HL-60 (cell line): ENCODE measurements around the gene BEND5.

ENCODE experiments used
- DNase-seq, 2 experiments: peaks; one replicate each; pipeline ENCODE4 v3.0.0-alpha.2; 2010 to 2020; ENCODE audit warnings: low read depth in 1 of 2, low spot score in 1 of 2
- H3K27ac ChIP-seq: fragments of 250-450 bp; sonication (Bioruptor Pico); replicated peaks from 2 replicates; pipeline ENCODE4 v1.5.1; 2020; ENCODE audit warnings: mild to moderate bottlenecking, moderate library complexity
- H3K27me3 ChIP-seq: fragments of 250-450 bp; sonication (Bioruptor Pico); 2 replicates; pipeline ENCODE4 v1.5.1; 2021; ENCODE audit warnings: mild to moderate bottlenecking, moderate library complexity; ENCODE audit not compliant: insufficient read depth, poor library complexity, severe bottlenecking
- H3K4me3 ChIP-seq: replicated peaks from 2 replicates; pipeline ENCODE4 v1.5.1; 2011; ENCODE audit warnings: mild to moderate bottlenecking, control low read depth, low read length; ENCODE audit not compliant: insufficient read depth
- GABPA ChIP-seq: IDR thresholded peaks from 2 replicates; pipeline ENCODE4 v1.6.1; 2012; ENCODE audit warnings: low read depth
- POLR2AphosphoS5 ChIP-seq: IDR thresholded peaks from 2 replicates; pipeline ENCODE4 v1.6.1; 2012; ENCODE audit warnings: low read depth
- SPI1 ChIP-seq: IDR thresholded peaks from 2 replicates; pipeline ENCODE4 v1.6.1; 2012; ENCODE audit warnings: low read depth, mild to moderate bottlenecking, borderline replicate concordance
- TF ChIP-seq, protein P1 (sequence below): IDR thresholded peaks from 2 replicates; pipeline ENCODE4 v1.6.1; 2012; ENCODE audit warnings: low read depth; ENCODE audit not compliant: insufficient replicate concordance
- TF ChIP-seq, protein P2 (sequence below): IDR thresholded peaks from one replicate; pipeline ENCODE4 v1.5.1; 2011; ENCODE audit warnings: low read length, control low read depth, inconsistent platforms; ENCODE audit not compliant: insufficient read depth

Gene BEND5

DNA sequence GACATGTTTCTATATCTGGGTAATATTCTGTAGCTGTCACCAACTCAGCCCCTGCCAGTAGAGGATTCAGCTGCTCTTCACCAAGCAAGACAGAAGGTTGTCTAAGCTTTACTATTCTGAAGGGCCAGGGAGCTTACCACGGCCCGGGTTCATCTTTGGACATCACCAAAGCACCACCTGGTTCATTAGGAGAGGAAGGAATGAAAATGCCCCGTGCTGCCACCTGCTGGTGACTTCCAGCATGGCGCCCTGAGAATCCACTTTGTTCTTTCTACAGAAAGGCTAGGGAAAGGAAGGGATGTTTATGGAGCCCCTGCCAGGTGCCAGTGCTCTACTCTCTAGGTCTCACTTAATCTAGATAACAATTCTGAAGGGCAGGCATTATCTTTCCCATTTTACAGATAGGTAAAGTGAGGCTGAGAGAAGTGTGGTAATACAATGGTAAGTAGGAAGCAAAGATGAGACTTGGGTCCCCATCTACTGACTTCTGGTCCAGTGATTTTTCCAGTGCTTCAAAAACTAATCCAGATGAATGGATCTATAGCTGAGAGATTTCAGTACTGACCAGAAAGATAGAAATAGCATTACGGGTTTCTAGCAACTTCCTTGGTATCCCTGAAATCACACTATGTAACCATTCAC is 79.5 kb downstream of the BEND5 start:
- peak in 1 of 2 experiments; percentile 30 for DNase-seq
- TF ChIP-seq POLR2AphosphoS5 (no peak), GABPA (no peak), SPI1 (peak; percentile 6; the same call in 1 of the 2 replicates)
- TF ChIP-seq, protein P1, sequence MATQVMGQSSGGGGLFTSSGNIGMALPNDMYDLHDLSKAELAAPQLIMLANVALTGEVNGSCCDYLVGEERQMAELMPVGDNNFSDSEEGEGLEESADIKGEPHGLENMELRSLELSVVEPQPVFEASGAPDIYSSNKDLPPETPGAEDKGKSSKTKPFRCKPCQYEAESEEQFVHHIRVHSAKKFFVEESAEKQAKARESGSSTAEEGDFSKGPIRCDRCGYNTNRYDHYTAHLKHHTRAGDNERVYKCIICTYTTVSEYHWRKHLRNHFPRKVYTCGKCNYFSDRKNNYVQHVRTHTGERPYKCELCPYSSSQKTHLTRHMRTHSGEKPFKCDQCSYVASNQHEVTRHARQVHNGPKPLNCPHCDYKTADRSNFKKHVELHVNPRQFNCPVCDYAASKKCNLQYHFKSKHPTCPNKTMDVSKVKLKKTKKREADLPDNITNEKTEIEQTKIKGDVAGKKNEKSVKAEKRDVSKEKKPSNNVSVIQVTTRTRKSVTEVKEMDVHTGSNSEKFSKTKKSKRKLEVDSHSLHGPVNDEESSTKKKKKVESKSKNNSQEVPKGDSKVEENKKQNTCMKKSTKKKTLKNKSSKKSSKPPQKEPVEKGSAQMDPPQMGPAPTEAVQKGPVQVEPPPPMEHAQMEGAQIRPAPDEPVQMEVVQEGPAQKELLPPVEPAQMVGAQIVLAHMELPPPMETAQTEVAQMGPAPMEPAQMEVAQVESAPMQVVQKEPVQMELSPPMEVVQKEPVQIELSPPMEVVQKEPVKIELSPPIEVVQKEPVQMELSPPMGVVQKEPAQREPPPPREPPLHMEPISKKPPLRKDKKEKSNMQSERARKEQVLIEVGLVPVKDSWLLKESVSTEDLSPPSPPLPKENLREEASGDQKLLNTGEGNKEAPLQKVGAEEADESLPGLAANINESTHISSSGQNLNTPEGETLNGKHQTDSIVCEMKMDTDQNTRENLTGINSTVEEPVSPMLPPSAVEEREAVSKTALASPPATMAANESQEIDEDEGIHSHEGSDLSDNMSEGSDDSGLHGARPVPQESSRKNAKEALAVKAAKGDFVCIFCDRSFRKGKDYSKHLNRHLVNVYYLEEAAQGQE: no peak
- TF ChIP-seq, protein P2, sequence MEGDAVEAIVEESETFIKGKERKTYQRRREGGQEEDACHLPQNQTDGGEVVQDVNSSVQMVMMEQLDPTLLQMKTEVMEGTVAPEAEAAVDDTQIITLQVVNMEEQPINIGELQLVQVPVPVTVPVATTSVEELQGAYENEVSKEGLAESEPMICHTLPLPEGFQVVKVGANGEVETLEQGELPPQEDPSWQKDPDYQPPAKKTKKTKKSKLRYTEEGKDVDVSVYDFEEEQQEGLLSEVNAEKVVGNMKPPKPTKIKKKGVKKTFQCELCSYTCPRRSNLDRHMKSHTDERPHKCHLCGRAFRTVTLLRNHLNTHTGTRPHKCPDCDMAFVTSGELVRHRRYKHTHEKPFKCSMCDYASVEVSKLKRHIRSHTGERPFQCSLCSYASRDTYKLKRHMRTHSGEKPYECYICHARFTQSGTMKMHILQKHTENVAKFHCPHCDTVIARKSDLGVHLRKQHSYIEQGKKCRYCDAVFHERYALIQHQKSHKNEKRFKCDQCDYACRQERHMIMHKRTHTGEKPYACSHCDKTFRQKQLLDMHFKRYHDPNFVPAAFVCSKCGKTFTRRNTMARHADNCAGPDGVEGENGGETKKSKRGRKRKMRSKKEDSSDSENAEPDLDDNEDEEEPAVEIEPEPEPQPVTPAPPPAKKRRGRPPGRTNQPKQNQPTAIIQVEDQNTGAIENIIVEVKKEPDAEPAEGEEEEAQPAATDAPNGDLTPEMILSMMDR: peak; percentile 94
- no peaks in the 10 kb centered on the region for H3K27me3 ChIP-seq
- H3K27ac ChIP-seq: no peak overlapping the region
- H3K4me3 ChIP-seq: no peak overlapping the region

DNA sequence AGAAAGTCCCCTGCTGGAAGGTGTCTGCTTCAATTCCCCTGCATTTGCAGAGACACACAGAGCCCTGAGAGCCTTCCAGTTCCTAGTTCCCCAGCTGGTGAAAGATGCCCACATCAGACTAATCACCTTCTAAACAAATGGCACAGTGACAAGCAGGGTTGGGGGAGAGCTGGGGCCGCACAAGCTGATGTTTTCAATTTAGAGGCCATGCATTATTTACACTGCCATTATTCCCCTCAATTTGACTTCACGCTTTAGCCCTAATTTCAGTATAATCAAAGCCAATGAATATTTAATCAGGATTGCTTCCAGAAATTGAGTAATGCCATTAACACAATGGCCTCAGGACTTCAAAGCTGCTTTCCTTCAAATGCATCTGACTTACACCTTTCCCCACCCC is 81.5 kb downstream of the BEND5 start:
- TF ChIP-seq POLR2AphosphoS5 (no peak), SPI1 (no peak)
- no peak for DNase-seq
- Histone ChIP-seq H3K4me3 (no peak overlapping the region), H3K27me3 (no peaks in the 10 kb centered on the region), H3K27ac (no peak overlapping the region)

DNA sequence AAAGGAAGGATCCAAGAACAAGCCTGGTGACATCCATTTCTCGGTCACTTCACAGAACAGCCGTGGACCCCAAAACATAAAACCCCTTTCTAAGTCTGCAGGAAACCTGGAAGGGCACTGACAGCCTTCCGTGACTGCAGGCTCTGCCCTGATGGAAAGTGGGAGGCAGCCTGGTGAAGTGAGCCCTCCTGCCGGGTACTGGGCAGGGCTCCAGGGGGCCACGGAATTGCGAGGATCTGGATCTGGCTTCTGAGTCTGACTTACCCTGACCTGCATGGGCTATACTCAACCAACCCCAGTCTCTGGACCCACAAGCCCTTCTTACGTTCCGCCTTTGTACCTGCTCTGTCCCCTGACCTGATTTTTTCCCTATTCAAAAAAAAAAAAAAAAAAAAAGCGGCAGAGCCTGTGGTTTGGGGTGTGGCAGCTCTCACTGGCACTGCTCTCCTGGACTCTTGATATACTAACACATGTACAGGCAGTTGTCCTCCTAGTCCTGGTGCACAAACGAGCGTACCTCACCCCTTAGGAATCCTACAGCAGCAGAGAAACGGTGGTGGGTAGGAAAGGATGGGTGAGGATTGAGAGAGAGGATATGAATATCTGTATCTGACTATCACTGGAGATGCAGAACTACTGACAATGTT is 82.9 kb downstream of the BEND5 start:
- DNase-seq: no peak
- no peak for TF ChIP-seq GABPA
- no peak for TF ChIP-seq SPI1
- TF ChIP-seq, protein P2: no peak
- TF ChIP-seq POLR2AphosphoS5: no peak
- TF ChIP-seq, protein P1: no peak
- Histone ChIP-seq H3K4me3 (no peak overlapping the region), H3K27ac (no peak overlapping the region), H3K27me3 (no peaks in the 10 kb centered on the region)

DNA sequence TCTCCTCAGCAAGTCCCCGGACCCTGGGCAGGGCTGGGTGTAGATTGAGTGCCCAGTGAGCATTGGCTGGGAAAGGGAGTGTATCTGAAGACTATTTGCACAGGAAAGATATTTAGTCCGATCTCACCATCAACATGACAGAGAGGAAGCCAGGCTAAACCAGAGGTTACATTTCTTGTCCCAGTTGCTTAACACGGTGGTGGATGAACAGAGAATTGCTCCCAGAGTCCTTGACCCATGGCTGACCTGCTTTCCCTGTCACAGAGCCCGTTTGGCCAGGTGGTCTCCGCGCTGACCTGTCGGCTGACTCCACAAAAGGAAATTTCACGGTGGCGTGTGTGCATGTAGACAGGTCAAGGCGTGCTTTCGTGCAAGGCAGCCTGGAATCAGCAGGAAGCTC is 83.5 kb downstream of the BEND5 start:
- no peak overlapping the region for H3K4me3 ChIP-seq
- no peaks in the 10 kb centered on the region for H3K27me3 ChIP-seq
- H3K27ac ChIP-seq: no peak overlapping the region
- TF ChIP-seq SPI1 (no peak), POLR2AphosphoS5 (no peak), GABPA (no peak)
- TF ChIP-seq, protein P1: no peak
- TF ChIP-seq, protein P2: no peak
- no peak for DNase-seq
